Stimulated activated CD8-positive, alpha-beta memory T cell treated with anti-CD3 and anti-CD28 coated beads, Interleukin-4, amount 100 ng/mL, for 24 hours (primary cell): ENCODE measurements around the gene NCL.
A peak's percentile ranks its signal among the peaks of the same experiment; 100 is the strongest.

Source experiments
- DNase-seq: peaks from one replicate; pipeline ENCODE4 v3.0.0-alpha.2; 2020; ENCODE audit warnings: low read depth

NCL gene

GRCh38 chr2:231463698-231464575, at the start of gene NCL:
TSS of gene NCL (minus strand) at chr2:231464484. CDS start at chr2:231464353, 131 bp downstream.
- peak; percentile 75 for DNase-seq

- no peak for DNase-seq
These were observed 49.5 kb upstream of the NCL start for GRCh38 chr2:231513746-231514224.

GRCh38 chr2:231512222-231512621, 47.9 kb upstream of the NCL start:
- no peak for DNase-seq

GRCh38 chr2:231503766-231504165, 39.5 kb upstream of the NCL start:
- DNase-seq = no peak

- DNase-seq = no peak
These were observed 38.3 kb upstream of the NCL start for GRCh38 chr2:231502596-231502995.

- DNase-seq = no peak
These were observed 33.4 kb upstream of the NCL start for GRCh38 chr2:231497651-231498050.

- DNase-seq = no peak
These were observed 30.4 kb upstream of the NCL start for GRCh38 chr2:231494669-231495068.

- DNase-seq = no peak
These were observed 26.5 kb upstream of the NCL start for GRCh38 chr2:231490801-231491200.

GRCh38 chr2:231489990-231490389, 25.7 kb upstream of the NCL start:
- no peak for DNase-seq

GRCh38 chr2:231488331-231488730, 24.0 kb upstream of the NCL start:
- no peak for DNase-seq

GRCh38 chr2:231486851-231487596, 22.7 kb upstream of the NCL start:
- no peak for DNase-seq

- DNase-seq = no peak
These were observed 19.4 kb upstream of the NCL start for GRCh38 chr2:231483398-231484329.

GRCh38 chr2:231482806-231483391, 18.6 kb upstream of the NCL start:
- DNase-seq = peak; percentile 56

GRCh38 chr2:231480781-231481180, 16.5 kb upstream of the NCL start:
- DNase-seq = no peak

- DNase-seq = no peak
These were observed 15.2 kb upstream of the NCL start for GRCh38 chr2:231479455-231479854.

- DNase-seq = no peak
These were observed 12.6 kb upstream of the NCL start for GRCh38 chr2:231476920-231477319.

- no peak for DNase-seq
These were observed 11.7 kb upstream of the NCL start for GRCh38 chr2:231475965-231476364.

- DNase-seq = no peak
These were observed 8.5 kb upstream of the NCL start for GRCh38 chr2:231472816-231473215.

GRCh38 chr2:231470246-231470900, 6.1 kb upstream of the NCL start:
- DNase-seq = no peak

GRCh38 chr2:231469583-231469950, 5.3 kb upstream of the NCL start:
- no peak for DNase-seq
